K562 (cell line): ENCODE data around the gene GCSAM. TPM values are rescaled to one million over a fixed set of nuclear protein-coding genes. Genes with fewer than 3 reads are reported as not detected.

Experiments
- ATAC-seq: fragments of 200-7000 bp; cut with Tn5 transposase; 3 replicates; pipeline ENCODE4 v1.9.1; 2020; ENCODE audit warnings: moderate library complexity
- BruUV-seq: library from RNA; stranded (reverse); fragments of 400-500 nt; replicated peaks from 2 replicates; lab custom pipeline; 2021; lab: Mats Ljungman, UMichigan
- CTCF ChIA-PET: fragments of 300-600 bp; formaldehyde crosslinking; extraction: SDS; loops from one replicate; lab custom pipeline; 2021; ENCODE audit warnings: low intra/inter-chr PET ratio; lab: Yijun Ruan, JAX
- POLR2A ChIA-PET: fragments of 300-600, 350-650 bp; sonication (Branson Sonifier 250); formaldehyde crosslinking; extraction: SDS; loops from one replicate; lab custom pipeline; 2021; ENCODE audit warnings: antibody characterized with exemption, inconsistent platforms; lab: Yijun Ruan, JAX
- DNase-seq, 4 experiments: peaks; one replicate each; pipeline versions ENCODE4 v3.0.0 to v3.0.0-alpha.2; 2011 to 2018; ENCODE audit warnings: low spot score in 3 of 4, mixed read lengths in 3 of 4; ENCODE audit errors: extremely low read depth in 1 of 4
- FAIRE-seq: peaks from 2 replicates; lab custom pipeline; 2011; peaks lifted over from hg19 to GRCh38; lab: Jason Lieb, UNC
- H2AFZ ChIP-seq: 2 replicates; pipeline ENCODE4 v1.6.0; 2011; ENCODE audit warnings: low read depth, low read length, control low read depth, inconsistent platforms
- H3K27ac ChIP-seq: fragments of 200-600 bp; 3 replicates; pipeline ENCODE4 v1.8.0; 2011; ENCODE audit warnings: low read depth, mild to moderate bottlenecking, control low read depth, inconsistent platforms, low read length, moderate library complexity, mixed read lengths; ENCODE audit errors: extremely low read depth
- H3K27me3 ChIP-seq, 2 experiments: fragments of 300-600 bp in 1 of 2; 2 replicates in 1 of 2; 3 replicates in 1 of 2; pipeline versions ENCODE4 v1.6.0 to v1.8.0; 2011; ENCODE audit warnings: inconsistent platforms in 2 of 2, low read length in 2 of 2, mild to moderate bottlenecking in 1 of 2, mixed read lengths in 1 of 2, moderate library complexity in 1 of 2; ENCODE audit not compliant: control insufficient read depth in 2 of 2, insufficient read depth in 2 of 2
- H3K36me3 ChIP-seq: fragments of 300-600 bp; 3 replicates; pipeline ENCODE4 v1.8.0; 2011; ENCODE audit warnings: mild to moderate bottlenecking, low read length, inconsistent platforms; ENCODE audit not compliant: control insufficient read depth, insufficient read depth
- H3K4me1 ChIP-seq, 2 experiments: fragments of 200-600 bp in 1 of 2; replicated peaks in 1 of 2; 2 replicates in 1 of 2; 3 replicates in 1 of 2; pipeline versions ENCODE4 v1.5.1 to v1.8.0; 2011; ENCODE audit warnings: inconsistent platforms in 2 of 2, low read length in 2 of 2, mild to moderate bottlenecking in 1 of 2, mixed read lengths in 1 of 2, moderate library complexity in 1 of 2; ENCODE audit not compliant: control insufficient read depth in 2 of 2, insufficient read depth in 2 of 2
- H3K4me2 ChIP-seq: 2 replicates; pipeline ENCODE4 v1.6.1; 2011; ENCODE audit warnings: low read length, control low read depth, inconsistent platforms, mixed read lengths; ENCODE audit not compliant: insufficient read depth
- H3K4me3 ChIP-seq: fragments of 200-600 bp; sonication (generic), shearing (Covaris generic); 2 replicates; pipeline ENCODE4 v1.5.1; 2016; ENCODE audit warnings: control low read depth, inconsistent platforms
- H3K79me2 ChIP-seq: fragments of 200-600 bp; 3 replicates; pipeline ENCODE4 v1.8.0; 2011; ENCODE audit warnings: low read length, inconsistent platforms; ENCODE audit not compliant: control insufficient read depth, insufficient read depth
- H3K9ac ChIP-seq, 2 experiments: 2 replicates each; pipeline versions ENCODE4 v1.6.0 to v1.6.1; 2011; ENCODE audit warnings: low read depth in 2 of 2, low read length in 2 of 2, control low read depth in 1 of 2, inconsistent platforms in 1 of 2, mild to moderate bottlenecking in 1 of 2, mixed read lengths in 1 of 2; ENCODE audit not compliant: insufficient read depth in 1 of 2
- H3K9me1 ChIP-seq: one replicate; pipeline ENCODE4 v1.6.0; 2011; ENCODE audit warnings: inconsistent platforms, mild to moderate bottlenecking, low read length, moderate library complexity; ENCODE audit not compliant: control insufficient read depth, insufficient read depth
- H3K9me3 ChIP-seq: replicated peaks from 2 replicates; pipeline ENCODE4 v1.5.1; 2011; ENCODE audit warnings: low read depth, low read length, inconsistent platforms; ENCODE audit not compliant: control insufficient read depth, insufficient read depth
- H4K20me1 ChIP-seq: replicated peaks from 2 replicates; pipeline ENCODE4 v1.6.1; 2011; ENCODE audit warnings: low read length, inconsistent platforms, mixed read lengths; ENCODE audit not compliant: control insufficient read depth, insufficient read depth
- ATF6 ChIP-seq: sonication (generic); formaldehyde crosslinking; IDR thresholded peaks from 2 replicates; pipeline ENCODE4 v1.4.0; 2020; ENCODE audit warnings: mild to moderate bottlenecking, missing genetic modification reagents
- BMI1 ChIP-seq: fragments of 150-350 bp; IDR thresholded peaks from 2 replicates; pipeline ENCODE4 v1.6.1; 2014; ENCODE audit warnings: low read length
- ELK1 ChIP-seq: sonication (generic); formaldehyde crosslinking; IDR thresholded peaks from 2 replicates; pipeline ENCODE4 v1.8.1; 2022; ENCODE audit warnings: missing genetic modification reagents
- ESRRB ChIP-seq: fragments of 250-450 bp; sonication (Bioruptor Pico); IDR thresholded peaks from 2 replicates; pipeline ENCODE4 v1.5.0; 2020; ENCODE audit warnings: mild to moderate bottlenecking, moderate library complexity, borderline replicate concordance
- JUNB ChIP-seq: fragments of 450-650 bp; formaldehyde crosslinking; conservative IDR thresholded peaks from 2 replicates; pipeline ENCODE4 v1.4.0; 2020; ENCODE audit warnings: mild to moderate bottlenecking
- TCFL5 ChIP-seq: fragments of 250-450 bp; sonication (Bioruptor Pico); conservative IDR thresholded peaks from 2 replicates; pipeline ENCODE4 v1.6.1; 2021; ENCODE audit warnings: mild to moderate bottlenecking, moderate library complexity, matching md5 sums
- XRCC5 ChIP-seq: fragments of 200-400 bp; formaldehyde crosslinking; IDR thresholded peaks from 2 replicates; pipeline ENCODE4 v1.6.1; 2017; ENCODE audit warnings: low read depth, mild to moderate bottlenecking, low read length
- ZNF146 ChIP-seq: IDR thresholded peaks from one replicate; pipeline ENCODE4 v1.6.1; 2018; ENCODE audit warnings: missing compliant biosample characterization; ENCODE audit not compliant: unreplicated experiment
- ZNF263 ChIP-seq: sonication (generic); formaldehyde crosslinking; IDR thresholded peaks from 2 replicates; pipeline ENCODE4 v1.8.0; 2022; ENCODE audit warnings: mild to moderate bottlenecking, missing genetic modification reagents, borderline replicate concordance
- ZNF699 ChIP-seq: fragments of 250-450 bp; sonication (Bioruptor Pico); IDR thresholded peaks from 2 replicates; pipeline ENCODE4 v1.8.0; 2021; ENCODE audit warnings: mild to moderate bottlenecking, moderate library complexity; ENCODE audit not compliant: insufficient replicate concordance
- WGBS: fragments of 100-300 bp; shearing (Covaris generic); methylation state at CpG from one replicate; pipeline ENCODE4 v1.1.6; 2016; ENCODE audit warnings: low coverage, mixed read lengths; ENCODE audit not compliant: insufficient coverage; ENCODE audit errors: missing lambda C conversion rate; 5-methylcytosine and 5-hydroxymethylcytosine counted together
- in situ Hi-C: fragments of 300-500 bp; cut with MboI; formaldehyde crosslinking; loops from 4 replicates; pipeline ENCODE4 v1.15.0; 2018; ENCODE audit warnings: inconsistent platforms, mixed read lengths
- intact Hi-C: fragments of 100-400 bp; cut with micrococcal nuclease; formaldehyde crosslinking; loops from 2 replicates; pipeline ENCODE4 v1.14.2; 2022
- polyA plus RNA-seq, 8 experiments: library from polyadenylated mRNA; depleted of rRNA in 4 of 8; stranded (reverse) in 5 of 8; unstranded in 3 of 8; fragments of >200 nt; fragmentation: Nextera tagmentation in 2 of 8; fragmentation: Illumina TruSeq in 1 of 8; extraction: Ambion mirVana in 2 of 8; extraction: Trizol in 1 of 8; gene quantifications; 2 replicates each; pipeline versions ENCODE4 v1.2.1 to v1.2.3, GENCODE V29; 2011 to 2014; ENCODE audit warnings: inconsistent platforms in 1 of 8, missing spikeins in 1 of 8
- total RNA-seq, 7 experiments: library from RNA; depleted of rRNA in 6 of 7; stranded (reverse); fragments of >200 nt in 6 of 7; fragmentation: Illumina TruSeq in 2 of 7; extraction: Trizol in 2 of 7; gene quantifications; 2 replicates each; pipeline versions ENCODE4 v1.2.1 to v1.2.3, GENCODE V29; 2011 to 2021; ENCODE audit warnings: low replicate concordance in 1 of 7
- TF ChIP-seq, protein P1 (sequence below), 2 experiments: fragments of 450-650 bp in 1 of 2; sonication (generic) in 1 of 2; formaldehyde crosslinking; conservative IDR thresholded peaks; 2 replicates each; pipeline versions ENCODE4 v1.4.0 to v1.8.1; 2020 to 2022; ENCODE audit warnings: mild to moderate bottlenecking in 1 of 2, missing genetic modification reagents in 1 of 2

Gene GCSAM
- total and polyA plus RNA-seq, 9 of the 15 experiments (the other 6 are each of a cell fraction or from before 2014, with no cell fraction given) = 0.10 TPM; not detected in 8

- in situ Hi-C loops = no loop called here
- CTCF ChIA-PET = no interaction called here
- TF ChIP-seq ZNF699 (CRISPR knock-in tag) = no peak
- TF ChIP-seq ZNF263 (CRISPR knock-in tag) = no peak
- no peak for TF ChIP-seq ZNF146
- TF ChIP-seq ELK1 (CRISPR knock-in tag) = no peak
- no peak for TF ChIP-seq JUNB (CRISPR knock-in tag)
- TF ChIP-seq XRCC5 = no peak
- TF ChIP-seq ESRRB (CRISPR knock-in tag) = no peak
- no peak for TF ChIP-seq ATF6 (CRISPR knock-in tag)
- TF ChIP-seq, protein P1, sequence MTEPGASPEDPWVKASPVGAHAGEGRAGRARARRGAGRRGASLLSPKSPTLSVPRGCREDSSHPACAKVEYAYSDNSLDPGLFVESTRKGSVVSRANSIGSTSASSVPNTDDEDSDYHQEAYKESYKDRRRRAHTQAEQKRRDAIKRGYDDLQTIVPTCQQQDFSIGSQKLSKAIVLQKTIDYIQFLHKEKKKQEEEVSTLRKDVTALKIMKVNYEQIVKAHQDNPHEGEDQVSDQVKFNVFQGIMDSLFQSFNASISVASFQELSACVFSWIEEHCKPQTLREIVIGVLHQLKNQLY (CRISPR knock-in tag; conservative IDR thresholded peaks at IDR 0.05) = no peak
- no peak for TF ChIP-seq TCFL5 (CRISPR knock-in tag)
- TF ChIP-seq BMI1 = no peak
- H3K4me3 ChIP-seq = no peak overlapping the region
- intact Hi-C loops = no loop called here
- POLR2A ChIA-PET = no interaction called here
- no peaks in the 10 kb centered on the region for H3K9me1 ChIP-seq
- no peak for ATAC-seq
- no peak overlapping the region for H3K4me2 ChIP-seq
- BruUV-seq = no TSS peak
- no peak overlapping the region for H2AFZ ChIP-seq
- FAIRE-seq = no peak
- no peaks in the 10 kb centered on the region for H3K27me3 ChIP-seq
- no peaks in the 10 kb centered on the region for H3K4me1 ChIP-seq
- no peaks in the 10 kb centered on the region for H3K9me3 ChIP-seq
- H3K27ac ChIP-seq = no peak overlapping the region
- DNase-seq = no peak
- H3K79me2 ChIP-seq = no peaks in the 10 kb centered on the region
- no peaks in the 10 kb centered on the region for H4K20me1 ChIP-seq
- H3K36me3 ChIP-seq = no peaks in the 10 kb centered on the region
- 0% methylated on average over 3 of the region's 6 CpGs for WGBS
- no peak overlapping the region for H3K9ac ChIP-seq
These were observed 42.6 kb upstream of the GCSAM start for GRCh38 chr3:112175646-112176045.
